ENCODE data around the gene MANBA.
A peak's percentile ranks its signal among the peaks of the same experiment; 100 is the strongest.
"Not testable (repeated sequence)": the region's sequence is repeated elsewhere in the genome, so short reads cannot be mapped to it uniquely, and the experiment has no call there.

MANBA gene

GRCh38 chr4:102761296-102761701 is 531 bp upstream of the MANBA start:
- DNase-seq: no peak

- DNase-seq: peak; percentile 95
Measured at GRCh38 chr4:102759831-102760644, 730 bp downstream of the MANBA start.

GRCh38 chr4:102758241-102759160 is 2.3 kb downstream of the MANBA start:
- DNase-seq: no peak

- DNase-seq: no peak
Measured at GRCh38 chr4:102757681-102758080, 3.1 kb downstream of the MANBA start.

- DNase-seq: no peak
Measured at GRCh38 chr4:102754044-102754443, 6.7 kb downstream of the MANBA start.

- no peak for DNase-seq
Measured at GRCh38 chr4:102751941-102752340, 8.8 kb downstream of the MANBA start.

GRCh38 chr4:102743352-102743751 is 17.4 kb downstream of the MANBA start:
- DNase-seq: peak; percentile 86

GRCh38 chr4:102738802-102739201 is 22.0 kb downstream of the MANBA start:
- not testable (repeated sequence) for DNase-seq

- DNase-seq: no peak
Measured at GRCh38 chr4:102736636-102737549, 23.9 kb downstream of the MANBA start.

GRCh38 chr4:102735582-102735981 is 25.2 kb downstream of the MANBA start:
- DNase-seq: no peak

GRCh38 chr4:102734591-102735385 is 26.0 kb downstream of the MANBA start:
- DNase-seq: peak; percentile 78

GRCh38 chr4:102734116-102734515 is 26.7 kb downstream of the MANBA start:
- DNase-seq: no peak

GRCh38 chr4:102733084-102733483 is 27.7 kb downstream of the MANBA start:
- DNase-seq: no peak

- no peak for DNase-seq
Measured at GRCh38 chr4:102732678-102733077, 28.1 kb downstream of the MANBA start.

- DNase-seq: peak; percentile 24
Measured at GRCh38 chr4:102730968-102731533, 29.7 kb downstream of the MANBA start.

GRCh38 chr4:102729486-102729885 is 31.3 kb downstream of the MANBA start:
- peak; percentile 39 for DNase-seq

- not testable (repeated sequence) for DNase-seq
Measured at GRCh38 chr4:102726919-102727318, 33.8 kb downstream of the MANBA start.

- DNase-seq: no peak
Measured at GRCh38 chr4:102726068-102726467, 34.7 kb downstream of the MANBA start.

- DNase-seq: no peak
Measured at GRCh38 chr4:102725229-102725628, 35.5 kb downstream of the MANBA start.

GRCh38 chr4:102723511-102723910 is 37.3 kb downstream of the MANBA start:
- no peak for DNase-seq

GRCh38 chr4:102722740-102723139 is 38.0 kb downstream of the MANBA start:
- no peak for DNase-seq

Data from hematopoietic multipotent progenitor cell treated with erythropoietin and hydrocortisone succinate and interleukin-3 and kit ligand, for 4 days (in vitro differentiated cells).